Stimulated activated CD4-positive, alpha-beta T cell treated with anti-CD3 and anti-CD28 coated beads, TNF-alpha, amount 100 ng/mL, for 24 hours (primary cell): ENCODE results near the gene DYNLRB1.
"Not testable (repeated sequence)": the region's sequence is repeated elsewhere in the genome, so short reads cannot be mapped to it uniquely, and the experiment has no call there.

ENCODE experiments used
- DNase-seq, 3 experiments: peaks; one replicate each; pipeline ENCODE4 v3.0.0-alpha.2; 2020; ENCODE audit warnings: low read depth in 3 of 3

Gene DYNLRB1

DNA sequence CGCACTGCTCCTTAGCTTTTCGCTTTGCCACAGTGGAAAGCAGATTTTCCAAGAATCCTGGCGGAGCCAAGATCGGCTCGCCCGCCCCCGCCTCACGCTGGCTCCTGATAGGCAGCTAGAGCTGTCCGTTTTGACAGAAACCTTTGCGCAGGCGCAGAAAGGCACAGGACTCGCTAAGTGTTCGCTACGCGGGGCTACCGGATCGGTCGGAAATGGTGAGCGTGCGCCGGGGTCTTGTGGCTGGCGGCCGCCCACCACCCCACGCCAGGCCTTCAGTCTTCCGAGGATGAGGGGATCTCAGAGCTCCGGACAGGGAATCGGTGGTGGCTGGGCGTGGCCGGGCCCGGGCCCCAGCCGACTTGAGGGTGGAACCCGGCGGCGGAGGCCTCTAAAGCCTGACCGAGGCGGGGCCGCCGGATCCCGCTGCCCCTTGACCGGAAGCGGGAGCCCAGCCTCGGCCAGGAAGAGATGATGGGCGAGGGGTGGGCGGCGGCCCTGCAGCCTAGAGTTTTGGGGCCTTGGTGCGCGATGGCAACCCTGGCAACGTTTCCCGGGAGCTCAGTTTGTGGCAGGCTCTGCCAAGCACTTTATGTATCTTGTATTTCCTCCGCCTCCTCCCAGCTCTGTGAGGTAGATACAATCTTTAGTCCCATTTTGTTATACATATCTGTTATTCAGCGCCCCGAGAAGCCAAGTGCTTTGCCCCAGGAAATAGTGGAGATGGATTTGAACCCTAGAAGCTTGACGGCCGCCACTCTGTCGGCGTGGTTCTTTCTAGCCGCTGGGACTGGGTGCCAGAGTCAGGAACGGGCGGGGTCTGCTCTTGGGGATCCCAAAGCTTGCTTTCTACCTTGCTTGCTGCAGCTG, at the start of gene DYNLRB1:
Gene DYNLRB1 (plus strand): TSS at position 176 of the 867 bp plus-strand sequence. CDS start 37 bp downstream, at position 213.
- peak; percentile 89 to 95 (median 93) for DNase-seq

DNA sequence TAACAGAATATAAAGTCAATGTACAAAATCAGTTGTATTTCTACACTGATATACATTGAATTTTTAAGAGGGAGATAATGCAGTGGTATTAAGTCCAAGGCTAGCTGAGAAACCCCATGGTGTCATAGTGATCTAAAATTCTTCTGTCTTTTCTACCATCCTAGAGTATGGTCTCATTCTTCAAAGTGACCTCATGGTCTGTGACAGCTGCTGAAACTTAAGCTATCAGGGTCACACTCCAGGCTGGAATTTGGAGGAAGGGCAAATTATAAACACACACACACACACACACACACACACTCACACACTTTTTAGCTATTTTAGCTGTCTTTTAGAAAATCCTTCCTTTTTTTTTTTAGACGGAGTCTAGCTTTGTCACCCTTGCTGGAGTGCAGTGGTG, 47.3 kb upstream of the DYNLRB1 start:
- DNase-seq: no peak

DNA sequence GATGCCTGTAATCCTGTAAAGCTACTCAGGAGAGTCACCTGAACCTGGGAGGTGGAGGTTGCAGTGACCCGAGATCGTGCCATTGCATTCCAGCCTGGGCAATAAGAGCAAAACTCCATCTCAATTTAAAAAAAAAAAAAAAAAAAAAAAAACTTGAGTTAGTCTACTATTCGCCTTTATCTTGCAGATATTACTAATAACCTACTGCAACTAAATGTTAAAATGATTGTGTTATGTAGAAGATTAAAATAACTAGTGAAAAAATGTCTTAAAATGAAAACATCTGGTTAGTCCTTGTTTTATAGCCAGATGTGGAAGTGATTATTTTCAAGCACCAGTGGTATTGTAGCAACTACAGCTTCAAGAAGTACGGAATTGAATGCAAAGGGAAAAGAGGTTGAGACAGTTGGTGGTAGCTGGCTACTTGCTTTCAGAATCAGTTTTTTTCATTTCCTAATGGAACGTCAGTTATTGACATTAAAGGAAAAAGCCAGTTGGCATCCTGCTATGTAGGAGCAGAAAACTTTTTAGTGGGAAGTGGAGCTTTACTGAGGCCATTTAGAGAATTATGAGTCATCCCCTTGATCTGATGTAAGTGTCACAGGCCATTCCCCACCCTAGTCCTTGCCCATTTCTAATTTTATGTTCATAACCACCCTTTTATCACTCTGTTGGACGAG, 43.8 kb upstream of the DYNLRB1 start:
- DNase-seq: no peak

DNA sequence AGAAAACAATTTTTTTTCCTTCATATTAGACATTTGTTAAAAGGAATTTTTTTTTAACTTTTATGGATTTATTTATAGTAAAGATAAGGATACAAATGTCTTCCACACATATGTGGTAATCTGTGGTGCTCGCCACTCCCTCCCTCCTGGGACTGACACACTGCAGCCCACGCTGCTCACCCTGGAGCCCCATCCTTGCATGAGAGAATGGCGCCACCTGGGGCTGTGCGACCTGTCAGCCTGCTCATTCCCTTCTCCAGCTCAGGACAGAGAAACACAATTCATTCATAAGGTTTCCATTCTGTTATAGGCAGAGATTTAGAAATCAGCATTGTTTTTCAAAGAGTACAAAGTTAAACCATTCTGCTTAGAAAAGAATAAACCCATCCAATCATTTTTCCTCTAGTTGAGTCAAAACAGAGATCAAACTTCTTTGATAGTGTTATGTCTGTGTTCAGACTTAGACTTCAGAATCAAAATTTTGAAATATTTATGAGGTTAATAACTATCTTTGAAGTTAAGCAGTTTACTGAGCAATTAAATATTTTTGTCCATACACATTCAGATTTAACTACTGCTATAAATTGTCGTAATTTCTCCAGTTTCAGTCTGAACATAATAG, 42.8 kb upstream of the DYNLRB1 start:
- DNase-seq: peak in 1 of 3 experiments; percentile 32

DNA sequence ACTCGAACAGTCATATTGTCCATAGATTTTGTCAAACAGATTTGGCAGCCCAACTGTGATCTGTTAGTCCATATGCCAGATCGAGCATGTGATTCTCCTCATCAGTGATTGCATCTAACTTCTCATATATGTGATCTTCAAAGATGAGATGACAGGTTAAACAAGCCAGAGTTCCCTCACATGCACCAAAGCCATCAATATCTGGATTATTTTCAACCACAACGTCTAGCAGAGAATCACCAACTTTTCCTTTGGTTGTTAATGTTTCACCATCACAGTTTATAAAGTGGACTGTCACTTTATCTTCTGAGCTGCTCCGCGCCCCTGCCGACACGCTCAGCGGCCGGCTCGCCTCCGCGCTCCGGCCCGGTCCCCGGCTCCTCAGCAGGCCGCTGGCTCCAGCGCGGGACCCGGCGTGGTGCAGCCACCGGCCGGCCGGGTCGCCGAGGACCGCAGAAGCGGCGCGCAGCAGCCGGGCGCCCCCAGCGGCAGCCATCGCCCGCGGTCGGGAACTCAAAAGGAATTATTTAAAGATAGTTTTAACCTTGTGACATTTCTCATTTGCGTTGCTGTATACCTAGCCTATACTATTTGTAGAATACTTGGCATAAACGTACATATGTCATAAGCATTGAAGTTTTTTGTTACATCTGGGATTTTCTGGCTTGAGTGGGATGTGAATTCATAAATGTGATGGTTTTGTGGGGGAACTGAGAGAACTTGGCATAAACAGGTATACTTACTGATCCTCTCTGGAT, 40.1 kb upstream of the DYNLRB1 start:
- DNase-seq: peak in 1 of 3 experiments; percentile 26

DNA sequence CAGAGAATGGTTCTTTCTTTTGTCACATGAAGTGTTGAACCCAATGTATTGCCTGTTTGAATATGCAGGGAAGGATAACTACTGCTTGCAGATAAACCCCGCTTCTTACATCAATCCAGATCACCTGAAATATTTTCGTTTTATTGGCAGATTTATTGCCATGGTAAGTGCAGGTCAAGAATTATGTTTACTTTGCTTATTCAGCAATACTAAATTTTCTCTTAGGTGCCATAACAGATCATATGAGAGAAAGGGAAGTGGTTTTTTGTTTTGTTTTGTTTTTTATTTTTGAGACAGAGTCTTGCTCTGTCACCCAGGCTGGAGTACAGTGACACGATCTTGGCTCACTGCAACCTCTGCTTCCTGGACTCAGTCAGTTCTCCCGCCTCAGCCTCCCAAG, 36.6 kb upstream of the DYNLRB1 start:
- DNase-seq: no peak

DNA sequence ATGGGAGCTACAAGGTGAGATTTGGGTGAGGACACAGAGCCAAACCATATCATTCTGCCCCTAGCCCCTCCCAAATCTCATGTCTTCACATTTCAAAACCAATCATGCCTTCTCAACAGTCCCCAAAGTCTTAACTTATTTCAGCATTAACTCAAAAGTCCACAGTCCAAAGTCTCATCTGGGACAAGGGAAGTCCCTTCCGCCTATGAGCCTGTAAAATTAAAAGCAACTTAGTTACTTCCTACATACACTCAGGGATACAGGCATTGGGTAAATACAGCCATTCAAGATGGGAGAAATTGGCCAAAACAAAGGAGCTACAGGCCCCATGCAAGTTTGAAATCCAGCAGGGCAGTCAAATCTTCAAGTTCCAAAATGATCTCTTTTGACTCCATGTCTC, 34.1 kb upstream of the DYNLRB1 start:
- DNase-seq: not testable (repeated sequence)

DNA sequence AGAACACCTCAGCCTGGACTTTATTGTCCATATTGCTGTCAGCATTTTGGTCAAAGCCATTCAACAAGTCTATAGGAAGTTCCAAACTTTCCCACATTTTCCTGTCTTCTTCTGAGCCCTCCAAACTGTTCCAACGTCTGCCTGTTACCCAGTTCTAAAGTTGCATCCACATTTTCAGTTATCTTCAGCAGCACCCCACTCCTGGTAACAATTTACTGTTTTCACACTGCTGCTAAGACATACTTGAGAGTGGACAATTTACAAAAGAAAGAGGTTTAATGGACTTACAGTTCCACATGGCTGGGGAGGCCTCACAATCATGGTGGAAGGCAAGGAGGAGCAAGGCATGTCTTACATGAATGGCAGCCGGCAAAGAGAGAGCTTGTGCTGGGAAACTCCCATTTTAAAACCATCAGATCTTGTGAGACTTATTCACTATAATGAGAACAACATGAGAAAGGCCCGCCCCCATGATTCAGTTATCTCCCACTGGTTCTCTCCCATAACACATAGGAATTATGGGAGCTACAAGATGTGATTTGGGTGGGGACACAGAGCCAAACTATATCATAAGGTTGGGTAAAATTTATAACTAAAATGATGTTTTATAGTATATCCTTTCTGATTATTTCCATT, 32.5 kb upstream of the DYNLRB1 start:
- not testable (repeated sequence) for DNase-seq

DNA sequence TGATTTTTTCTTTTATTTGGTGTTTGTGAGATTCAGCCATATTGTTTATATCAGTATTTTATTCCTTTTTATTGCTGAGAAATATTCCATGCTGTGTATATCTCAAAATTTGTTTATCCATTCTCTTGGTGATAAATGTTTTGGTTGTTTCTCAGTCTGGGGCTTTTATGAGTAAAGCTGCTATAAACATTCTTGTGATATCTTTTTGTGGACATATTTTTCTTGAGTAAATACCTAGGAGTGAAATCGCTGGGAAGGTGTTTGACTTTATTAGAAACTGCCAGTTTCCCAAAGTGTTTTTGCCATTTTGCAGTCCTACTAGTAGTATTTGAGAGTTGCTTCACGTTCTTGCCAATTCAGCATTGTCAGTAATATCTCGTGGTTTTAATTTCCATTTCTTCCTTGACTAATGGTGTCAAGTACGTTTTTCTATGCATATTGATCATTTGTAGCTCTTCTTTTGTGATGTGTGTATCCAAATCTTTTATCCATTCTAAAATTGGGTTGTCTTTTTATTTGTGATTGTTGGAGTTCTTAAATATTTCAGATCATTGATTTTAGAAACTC, 31.1 kb upstream of the DYNLRB1 start:
- no peak for DNase-seq

DNA sequence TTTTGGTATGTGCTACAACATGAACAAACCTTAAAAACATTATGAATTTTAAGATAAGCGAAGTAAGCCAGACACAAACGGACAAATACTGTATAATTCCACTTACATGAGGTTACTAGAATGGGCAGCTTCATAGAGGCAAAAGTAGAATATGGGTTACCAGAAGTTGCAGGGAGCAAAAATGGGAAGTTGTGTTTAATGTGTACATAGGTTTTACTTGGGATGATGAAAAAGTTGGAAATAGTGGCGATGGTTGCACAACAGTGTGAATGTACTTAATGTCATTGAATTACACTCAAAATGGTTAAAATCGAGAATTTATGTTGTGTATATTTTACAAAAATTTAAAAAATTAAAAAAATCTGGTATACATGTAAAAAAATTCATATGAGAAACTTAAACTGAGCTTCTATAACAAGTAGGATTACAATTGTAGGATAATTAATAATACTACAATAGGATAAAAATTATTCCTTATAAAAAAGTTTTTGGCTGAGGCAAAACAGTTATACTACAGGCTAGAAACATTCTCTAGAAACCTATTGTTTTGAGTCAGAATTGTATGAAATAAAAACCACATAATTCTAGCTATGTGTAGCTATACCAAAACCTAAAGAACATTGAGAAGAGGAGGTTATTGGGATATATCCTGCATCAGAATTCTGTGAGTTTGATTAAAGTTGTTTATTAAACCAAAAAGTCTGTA, 24.8 kb upstream of the DYNLRB1 start:
- DNase-seq: no peak

DNA sequence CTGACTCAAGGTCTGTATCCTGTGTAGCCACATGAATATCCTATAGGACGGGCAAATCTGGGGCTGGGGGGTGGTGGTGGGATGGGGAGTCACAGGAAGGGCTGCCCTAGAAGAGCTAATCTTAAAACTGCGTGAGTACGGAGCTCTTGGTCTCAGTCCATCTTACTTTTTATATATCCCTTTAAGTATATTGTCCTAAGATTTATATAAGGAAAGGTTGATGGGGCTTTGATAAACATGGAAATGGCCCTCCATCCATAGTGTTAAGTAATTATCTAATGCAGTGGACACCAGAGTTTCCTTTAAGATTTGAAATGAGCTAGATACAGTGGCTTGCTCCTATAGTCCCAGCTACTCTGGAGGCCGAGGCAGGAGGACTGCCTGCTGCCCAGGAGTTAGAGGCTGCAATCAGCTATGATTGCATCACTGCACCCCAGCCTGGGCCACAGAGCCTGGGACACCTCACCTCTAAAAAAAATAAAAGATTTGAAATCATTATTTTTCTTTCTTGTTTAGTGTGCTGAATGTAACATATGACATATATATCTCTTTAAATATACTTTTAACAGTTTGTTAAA, 24.2 kb upstream of the DYNLRB1 start:
- DNase-seq: no peak

DNA sequence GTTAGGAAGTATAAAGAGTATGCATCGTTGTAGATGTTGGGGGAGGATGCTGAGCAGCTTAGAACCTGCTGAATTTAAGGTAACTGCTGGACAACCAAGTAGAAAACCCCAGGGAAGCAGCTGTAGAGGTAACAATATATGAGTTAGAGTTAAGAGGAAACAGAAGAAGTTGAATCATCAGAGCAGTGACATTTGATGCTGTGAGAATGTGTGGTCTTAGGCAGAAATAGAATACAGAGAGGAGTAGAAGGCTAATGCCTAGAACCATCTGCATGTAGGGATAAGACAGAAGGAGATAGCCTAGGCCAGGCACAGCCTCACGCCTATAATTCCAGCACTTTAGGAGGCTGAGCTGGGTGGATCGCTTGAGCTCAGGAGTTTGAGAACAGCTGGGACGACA, 22.6 kb upstream of the DYNLRB1 start:
- DNase-seq: no peak

DNA sequence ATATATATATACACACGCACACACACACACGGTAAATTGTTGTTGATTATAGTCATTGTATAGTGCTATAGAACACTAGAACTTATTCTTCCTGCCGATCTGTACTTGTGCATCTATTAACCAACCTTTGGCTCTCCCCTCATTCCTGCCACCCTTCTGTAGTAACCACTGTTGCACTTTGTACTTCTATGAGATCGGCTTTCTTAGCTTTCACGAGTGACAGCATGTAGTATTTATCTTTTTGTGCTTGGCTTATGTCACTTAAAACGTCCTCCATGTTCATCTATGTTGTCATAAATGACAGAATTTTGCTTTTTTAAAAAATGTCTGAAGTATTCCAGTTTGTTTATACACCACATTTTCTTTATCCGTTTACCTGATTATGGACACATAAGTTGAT, 20.9 kb upstream of the DYNLRB1 start:
- DNase-seq: no peak

DNA sequence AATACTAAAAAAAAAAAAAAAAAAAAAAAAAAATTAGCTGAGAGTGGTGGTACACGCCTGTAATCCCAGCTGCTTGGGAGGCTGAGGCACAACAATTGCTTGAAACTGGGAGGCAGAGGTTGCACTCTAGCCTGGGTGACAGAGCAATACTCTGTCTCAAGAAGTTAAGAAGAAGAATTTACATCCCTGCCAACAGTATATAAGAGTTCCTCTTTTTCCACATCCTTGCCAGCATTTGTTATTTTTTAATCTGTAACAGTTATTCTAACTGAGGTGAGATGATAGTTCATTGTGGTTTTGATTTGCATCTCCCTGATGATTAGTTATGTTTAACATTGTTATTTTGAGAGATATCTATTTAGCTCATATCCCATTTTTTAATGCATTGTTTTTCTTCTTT, 20.3 kb upstream of the DYNLRB1 start:
- DNase-seq: no peak

DNA sequence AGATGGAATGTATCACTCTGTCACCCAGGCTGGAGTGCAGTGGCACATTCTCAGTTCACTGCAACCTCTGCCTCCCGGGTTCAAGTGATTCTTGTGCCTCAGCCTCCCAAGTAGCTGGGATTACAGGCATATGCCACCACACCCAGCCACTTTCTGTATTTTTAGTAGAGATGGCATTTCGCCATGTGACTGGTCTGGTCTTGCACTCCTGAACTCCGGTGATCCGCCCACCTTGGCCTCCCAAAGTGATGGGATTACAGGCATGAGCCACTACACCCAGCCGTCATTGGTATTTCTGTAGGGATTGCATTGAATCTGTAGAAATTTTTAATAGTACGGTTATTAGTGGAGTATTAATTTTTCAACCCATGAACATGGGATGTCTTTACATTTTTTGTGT, 18.6 kb upstream of the DYNLRB1 start:
- not testable (repeated sequence) for DNase-seq

DNA sequence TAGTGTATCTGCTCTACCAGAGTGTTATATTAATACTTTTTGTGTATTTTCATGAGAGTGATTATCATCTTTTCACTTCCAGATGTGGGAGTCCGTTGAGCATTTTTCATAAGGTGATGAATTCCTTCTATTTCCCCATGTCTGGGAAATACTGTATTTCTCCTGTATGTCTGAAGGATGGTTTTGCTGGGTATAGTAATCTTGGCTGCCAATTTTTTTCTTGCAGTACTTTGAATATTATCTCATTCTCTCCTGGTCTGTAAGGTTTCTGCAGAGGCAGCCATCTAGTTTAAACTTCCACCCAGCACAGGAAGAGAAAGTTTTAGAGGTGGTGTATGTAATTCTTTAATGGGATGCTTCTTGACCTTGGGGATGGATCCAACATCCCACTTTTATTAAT, 15.4 kb upstream of the DYNLRB1 start:
- no peak for DNase-seq

DNA sequence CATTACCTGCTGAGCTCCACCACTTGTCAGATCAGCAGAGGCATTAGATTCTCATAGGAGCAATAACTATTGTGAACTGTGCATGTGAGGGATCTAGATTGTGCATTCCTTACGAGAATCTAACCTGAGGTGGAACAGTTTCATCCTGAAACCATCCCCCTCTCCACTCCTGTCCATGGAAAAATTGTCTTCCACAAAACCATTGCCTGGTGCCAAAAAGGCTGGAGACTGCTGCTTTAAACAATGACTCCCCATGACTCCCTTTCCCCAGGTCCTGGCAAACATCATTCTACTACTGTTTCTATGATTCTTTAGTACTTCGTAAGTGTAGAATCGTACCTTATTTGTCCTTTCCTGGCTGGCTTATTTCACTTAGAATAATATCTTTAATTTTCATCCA, 9.7 kb upstream of the DYNLRB1 start:
- no peak for DNase-seq

DNA sequence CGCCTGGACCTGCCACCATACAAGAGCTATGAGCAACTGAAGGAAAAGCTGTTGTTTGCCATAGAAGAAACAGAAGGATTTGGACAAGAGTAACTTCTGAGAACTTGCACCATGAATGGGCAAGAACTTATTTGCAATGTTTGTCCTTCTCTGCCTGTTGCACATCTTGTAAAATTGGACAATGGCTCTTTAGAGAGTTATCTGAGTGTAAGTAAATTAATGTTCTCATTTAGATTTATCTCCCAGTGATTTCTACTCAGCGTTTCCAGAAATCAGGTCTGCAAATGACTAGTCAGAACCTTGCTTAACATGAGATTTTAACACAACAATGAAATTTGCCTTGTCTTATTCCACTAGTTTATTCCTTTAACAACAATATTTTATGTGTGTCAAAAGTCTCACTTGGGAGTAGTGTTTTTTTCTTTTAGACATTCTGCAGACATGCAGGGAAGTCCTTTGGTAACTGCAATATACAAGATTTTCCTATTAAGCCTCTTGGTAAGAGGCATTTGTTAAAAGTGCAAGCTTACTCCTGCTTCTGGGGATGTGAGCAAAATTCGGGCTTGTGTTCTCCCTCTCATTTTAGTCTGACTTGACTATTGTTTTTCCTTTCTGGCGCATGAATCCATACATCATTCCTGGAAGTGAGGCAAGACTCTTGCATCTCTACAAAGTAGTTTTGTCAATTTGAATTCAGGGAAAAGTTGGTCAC, 8.4 kb upstream of the DYNLRB1 start:
- DNase-seq: no peak

DNA sequence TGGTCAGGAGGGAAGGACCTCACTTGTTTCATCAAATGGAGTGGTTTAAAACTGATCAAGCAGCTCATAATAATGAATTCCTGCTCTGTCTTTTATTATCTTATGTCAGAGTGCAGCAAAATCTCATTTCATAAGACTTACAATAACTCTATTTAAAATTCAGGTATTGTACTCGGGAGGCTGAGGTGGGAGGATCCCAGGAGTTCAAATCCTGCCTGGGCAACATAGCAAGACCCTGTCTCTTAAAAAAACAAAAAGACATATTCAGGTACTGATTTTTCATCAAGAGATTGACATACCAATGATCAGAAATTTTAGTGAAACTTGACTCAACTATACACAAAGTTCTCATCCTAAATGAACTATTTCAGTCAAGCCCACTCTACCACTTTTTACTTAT, 5.6 kb upstream of the DYNLRB1 start:
- DNase-seq: no peak

DNA sequence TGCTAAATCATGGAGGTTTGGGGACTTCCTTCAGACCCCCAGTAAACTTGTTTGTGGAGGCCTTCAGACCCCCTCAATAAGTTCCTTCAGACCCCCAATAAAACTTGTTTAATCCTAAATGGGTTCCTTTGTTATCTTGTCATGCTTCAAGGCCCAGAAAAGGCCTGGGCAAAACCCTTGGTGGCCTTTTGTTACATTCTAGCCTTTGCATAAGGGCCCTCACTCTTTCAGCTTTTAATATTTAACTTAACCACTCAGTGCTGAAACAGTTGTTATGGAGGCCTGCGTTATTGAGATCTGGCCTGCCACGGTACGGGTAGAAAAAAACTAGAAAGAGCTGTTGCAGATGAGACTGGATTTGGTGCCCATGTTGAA, 4.3 kb upstream of the DYNLRB1 start:
- no peak for DNase-seq
